ENCODE results near the gene TSHZ2.

Gene TSHZ2

DNA sequence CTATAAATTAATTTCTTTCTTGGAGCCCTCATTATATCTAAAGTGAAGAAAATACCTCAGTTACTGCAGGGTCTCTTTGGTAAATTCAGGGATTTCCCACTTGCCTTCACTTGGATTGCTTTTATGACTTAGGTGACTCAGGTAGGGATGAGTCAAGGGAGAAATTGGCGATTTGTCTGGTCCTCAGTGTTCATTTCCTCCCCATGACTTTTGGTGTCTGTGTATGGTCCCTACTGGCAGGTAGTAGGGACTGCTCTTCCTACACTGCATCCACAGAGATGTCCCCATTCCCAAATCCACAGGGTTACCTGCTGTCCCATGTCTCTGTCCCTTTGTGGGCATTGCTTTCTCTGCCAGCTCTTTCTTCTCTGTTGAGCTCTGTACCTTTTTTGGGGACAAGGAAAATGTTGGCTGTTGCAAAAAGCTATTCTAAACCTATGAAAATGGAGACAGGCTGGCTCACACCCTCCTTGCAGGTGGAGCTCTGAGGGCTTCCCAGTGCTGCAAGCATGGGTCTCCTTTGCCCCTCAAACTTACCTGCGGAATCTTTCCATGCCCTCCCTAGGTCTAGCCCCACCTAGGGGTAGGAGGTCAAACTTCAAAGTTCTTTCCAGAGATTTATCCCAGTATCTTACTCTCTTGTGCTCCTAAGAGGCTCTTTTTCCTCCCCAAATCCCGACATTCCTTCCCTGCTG, 409.6 kb downstream of the TSHZ2 start:
- no peak for DNase-seq (ENCODE audit: low read depth in 2 of 2)

DNA sequence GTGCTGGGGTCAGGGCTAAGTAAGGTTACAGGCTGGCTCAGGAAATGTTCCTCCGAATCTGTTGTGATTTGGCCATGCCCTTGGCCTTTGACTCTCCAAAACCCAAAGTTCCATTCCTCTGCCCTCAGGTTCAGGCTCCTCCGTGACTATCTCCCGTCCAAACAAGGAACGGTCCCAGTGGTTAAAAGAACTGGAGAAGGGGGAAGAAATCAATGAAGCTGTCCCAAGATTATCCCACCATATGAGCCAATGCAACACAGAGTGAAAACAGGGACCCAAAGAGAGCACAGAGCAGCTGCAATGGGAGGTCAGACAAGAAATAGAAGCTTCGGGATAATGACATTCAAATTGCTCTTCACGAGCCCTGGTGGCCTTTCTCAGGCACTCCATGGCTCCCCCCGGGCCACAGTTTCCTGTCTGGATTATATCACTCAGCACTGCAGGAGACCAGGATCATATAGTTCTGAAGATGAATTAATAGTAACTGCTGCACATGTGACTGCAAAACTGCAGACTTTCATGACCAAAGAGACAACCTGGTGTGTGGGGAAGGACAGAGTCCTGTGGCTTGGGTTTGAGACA, 410.2 kb downstream of the TSHZ2 start:
- no peak for DNase-seq (ENCODE audit: low read depth in 2 of 2)

DNA sequence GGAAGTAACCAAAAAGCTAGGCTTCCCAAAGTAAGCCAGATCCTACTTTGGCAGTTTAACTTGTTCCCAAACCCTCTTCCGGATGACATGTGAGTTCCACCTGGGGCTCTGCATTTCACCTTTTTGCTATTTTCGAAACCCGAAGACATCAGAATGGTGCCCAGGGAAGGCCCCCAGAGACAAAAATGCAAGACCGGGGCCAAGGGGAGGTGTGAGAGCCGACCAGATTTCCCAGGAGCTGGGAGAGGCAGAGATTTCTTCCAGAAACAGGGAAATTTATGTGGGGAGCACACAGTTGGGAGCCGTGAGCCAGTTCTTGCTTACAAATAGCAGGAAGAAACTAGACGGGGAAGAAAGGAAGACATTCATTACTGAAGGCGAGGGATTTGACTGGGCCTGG, 411.8 kb downstream of the TSHZ2 start:
- DNase-seq (ENCODE audit: low read depth in 2 of 2) = no peak

DNA sequence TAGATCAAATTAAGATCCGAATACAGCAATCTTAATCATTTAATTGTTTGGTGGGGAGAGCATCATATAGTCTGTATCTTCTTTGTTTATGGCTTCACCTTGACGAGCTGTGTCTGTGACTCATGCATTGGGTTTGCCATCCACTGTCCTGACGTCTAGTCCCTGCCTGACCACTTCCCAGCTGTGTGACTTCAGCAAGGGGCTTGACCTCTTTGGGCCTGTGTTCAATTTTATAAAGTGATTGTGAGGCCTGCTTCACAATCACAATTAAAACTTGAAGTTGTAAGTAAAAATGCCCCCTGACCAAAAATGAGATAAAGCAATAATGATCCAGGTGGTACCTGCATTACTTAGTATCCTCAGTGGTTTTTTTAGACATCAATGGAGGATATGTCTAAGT, 412.2 kb downstream of the TSHZ2 start:
- DNase-seq (ENCODE audit: low read depth in 2 of 2) = no peak

DNA sequence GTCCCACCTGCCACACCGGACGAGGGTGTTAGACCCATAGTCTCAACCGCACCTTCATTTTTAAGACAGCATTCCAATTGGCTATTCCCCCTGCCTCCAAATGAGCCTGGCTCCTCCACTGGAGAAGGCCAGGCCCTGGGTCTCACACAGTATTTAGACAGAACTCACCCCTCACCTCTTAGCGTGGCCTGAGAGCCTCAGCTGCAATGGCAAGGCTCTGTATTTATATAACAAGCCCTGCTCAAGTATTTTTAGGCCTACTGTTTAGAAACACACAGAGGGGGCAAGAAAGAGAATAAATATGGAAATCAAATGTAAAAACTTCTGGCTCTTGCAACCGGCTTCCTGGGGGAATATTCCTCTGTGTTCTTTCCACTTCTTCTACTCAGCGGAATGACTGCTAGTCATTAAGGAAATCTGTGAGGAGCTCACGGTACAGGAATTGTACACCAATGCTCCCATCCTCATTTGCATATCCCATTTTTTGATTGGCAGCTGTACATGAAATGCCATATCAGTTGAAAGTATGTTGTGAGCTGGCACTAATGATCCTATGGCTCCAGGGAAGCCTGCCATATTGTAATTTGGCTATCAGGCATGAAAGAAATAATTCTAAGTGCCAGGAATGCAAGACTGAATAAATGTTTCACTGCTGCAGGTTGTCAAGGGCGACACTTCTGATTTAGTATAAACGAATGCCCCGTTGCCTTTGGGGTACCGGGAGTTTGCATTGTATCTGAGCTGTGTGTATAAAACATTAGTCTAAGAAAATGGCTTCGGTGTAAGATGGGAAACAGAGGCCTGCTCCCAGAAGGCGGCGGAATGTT, 414.0 kb downstream of the TSHZ2 start:
- no peak for DNase-seq (ENCODE audit: low read depth in 2 of 2)

DNA sequence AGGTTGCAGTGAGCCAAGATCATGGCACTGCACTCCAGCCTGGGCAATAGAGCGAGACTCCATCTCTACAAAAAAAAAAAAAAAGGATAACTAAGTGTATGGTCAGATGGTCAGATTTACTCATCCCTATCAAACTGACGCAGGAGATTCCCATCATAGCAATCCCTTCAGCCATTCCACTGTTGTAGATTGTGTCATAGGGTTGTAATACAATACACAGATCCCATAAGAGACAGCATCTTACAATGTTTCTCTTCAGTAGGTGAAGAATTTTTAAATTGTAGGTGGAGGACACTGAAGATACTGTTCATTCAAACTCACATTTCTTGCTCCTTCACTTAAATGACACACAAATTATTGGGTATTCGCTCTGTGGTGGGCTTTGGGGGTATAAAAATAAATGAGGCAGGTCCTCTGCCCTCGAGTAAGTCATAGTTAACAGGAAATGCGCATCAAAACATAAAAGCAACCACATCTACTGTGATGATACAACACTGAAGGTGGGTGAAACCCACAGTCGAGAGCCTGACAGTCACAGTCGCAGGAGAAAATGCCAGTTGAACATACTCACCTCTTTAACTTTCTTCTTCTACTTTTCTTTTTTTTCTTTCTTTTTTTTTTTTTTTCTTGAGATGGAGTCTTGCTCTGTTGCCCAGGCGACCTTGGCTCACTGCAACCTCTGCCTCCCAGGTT, 416.0 kb downstream of the TSHZ2 start:
- DNase-seq (ENCODE audit: low read depth in 2 of 2) = peak in 1 of 2 donors; percentile 28

DNA sequence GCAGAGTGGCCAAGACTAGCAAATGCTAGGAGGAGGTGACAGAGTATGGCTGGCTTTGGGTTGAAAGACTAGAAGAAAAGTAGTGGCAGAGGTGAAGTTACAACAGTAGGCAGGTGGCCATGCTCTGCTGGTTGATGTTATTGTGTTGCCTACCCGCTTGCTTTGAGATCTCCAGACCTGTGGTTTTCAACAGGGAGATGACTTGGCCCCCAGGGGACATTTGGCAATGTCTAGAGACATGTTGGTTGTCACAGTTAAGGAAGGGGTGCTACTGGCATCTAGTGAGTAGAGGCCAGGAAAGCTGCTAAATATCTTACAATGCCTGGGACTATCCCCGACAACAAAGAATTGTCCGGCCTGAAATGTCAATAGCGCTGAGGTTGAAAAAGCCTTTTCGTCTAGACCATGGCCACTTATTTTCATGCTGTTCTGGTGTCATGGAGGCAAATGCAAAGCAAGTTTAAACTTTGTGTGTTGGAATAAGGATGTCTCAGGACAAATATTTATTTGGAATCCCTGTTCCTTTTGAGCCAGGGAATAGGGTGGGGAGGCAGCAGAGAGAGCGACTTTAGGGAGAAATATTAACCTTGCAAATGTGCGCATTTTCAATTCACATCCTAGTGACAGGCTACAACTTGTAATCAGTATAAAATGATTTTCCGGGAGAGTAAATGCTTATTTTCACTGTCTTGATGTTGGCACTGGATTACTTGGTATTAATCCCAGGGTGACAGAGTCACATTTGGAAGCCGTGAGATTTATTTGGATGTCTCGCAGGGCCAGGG, 417.6 kb downstream of the TSHZ2 start:
- no peak for DNase-seq (ENCODE audit: low read depth in 2 of 2)

DNA sequence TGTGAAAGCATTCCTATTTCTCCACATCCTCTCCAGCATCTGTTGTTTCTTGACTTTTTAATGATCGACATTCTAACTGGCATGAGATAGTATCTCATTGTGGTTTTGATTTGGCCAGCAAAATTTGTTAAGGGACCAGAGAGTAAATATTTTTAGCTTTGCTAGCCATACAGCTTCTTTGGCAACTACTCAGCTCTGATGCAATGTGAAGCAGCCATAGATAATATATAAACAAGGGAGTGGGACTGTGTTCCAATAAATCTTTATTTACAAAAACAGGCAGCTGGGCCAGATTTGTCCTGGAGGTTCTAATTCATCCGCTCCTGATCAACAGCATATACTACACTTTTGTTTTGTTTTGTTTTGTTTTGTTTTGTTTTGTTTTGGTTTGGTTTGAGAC, 418.6 kb downstream of the TSHZ2 start:
- no peak for DNase-seq (ENCODE audit: low read depth in 2 of 2)

DNA sequence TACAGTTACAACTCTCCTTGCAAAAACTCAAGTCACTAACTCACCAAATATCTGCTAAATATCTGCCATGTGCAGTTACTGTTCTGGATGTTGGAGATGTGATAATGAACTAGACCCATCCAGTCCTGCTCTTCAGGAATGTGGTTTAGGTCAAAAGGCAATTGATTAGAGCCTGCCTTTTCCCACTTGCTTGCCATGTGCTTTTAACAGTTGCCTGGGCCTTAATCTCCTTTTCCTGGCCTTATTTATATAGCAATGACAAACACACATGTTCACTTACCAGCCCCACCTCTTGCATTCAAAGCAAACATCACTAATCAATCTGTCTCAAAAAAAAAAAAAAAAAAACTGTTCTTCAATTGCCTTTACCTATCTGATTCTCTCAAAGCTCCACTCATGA, 422.3 kb downstream of the TSHZ2 start:
- no peak for DNase-seq (ENCODE audit: low read depth in 2 of 2)

DNA sequence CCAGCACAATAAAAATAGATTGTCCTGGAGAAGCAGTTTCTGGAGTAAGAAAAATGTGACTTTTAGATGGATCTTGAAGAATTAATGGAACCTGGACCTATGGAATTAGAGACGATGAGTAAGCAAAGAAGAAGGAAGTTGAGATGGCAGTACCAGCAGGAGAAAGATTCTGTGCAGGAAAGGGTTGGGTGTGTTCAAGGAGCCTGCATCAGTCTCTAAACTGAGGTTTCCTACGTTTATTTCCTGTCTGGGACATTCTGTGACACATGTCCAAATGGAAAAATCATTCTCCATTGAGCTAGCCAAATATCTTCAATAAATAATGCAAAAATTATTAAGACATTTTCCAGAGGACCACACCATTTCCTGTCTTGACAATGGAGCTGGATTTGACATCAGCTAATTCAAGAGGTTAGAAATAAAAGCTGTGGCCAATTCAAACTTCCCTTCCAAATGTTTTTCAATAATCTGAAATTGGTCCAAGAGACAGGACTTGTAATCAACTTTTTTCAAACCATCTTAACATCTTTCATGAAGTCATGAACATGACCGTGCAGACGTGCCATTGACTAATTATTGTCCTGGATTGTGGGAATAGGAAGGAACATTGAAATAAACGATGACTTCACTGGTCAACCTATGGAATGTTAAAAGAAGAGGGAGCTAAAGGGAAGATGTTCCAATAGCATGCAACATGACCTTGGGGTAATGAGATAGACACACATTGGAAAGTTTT, 423.2 kb downstream of the TSHZ2 start:
- DNase-seq (ENCODE audit: low read depth in 2 of 2) = no peak

DNA sequence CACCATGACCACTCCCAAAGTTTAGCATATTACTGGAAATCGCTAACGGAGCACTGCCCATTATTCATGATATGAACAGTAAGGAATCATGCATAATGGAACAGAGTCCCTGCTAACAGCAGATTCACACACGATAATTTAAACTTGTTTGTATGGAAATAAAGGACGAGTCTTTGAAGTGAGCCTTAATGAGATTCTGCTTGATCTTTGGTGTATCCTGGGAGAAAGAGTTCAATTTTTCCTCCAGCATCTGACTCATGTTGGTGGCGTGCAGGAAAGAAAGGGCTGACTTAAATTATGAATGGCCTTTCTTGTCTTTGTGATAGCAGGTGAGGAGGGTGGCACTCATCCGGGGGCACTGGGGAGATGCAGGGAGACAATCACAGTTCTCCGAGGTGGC, 426.9 kb downstream of the TSHZ2 start:
- DNase-seq (ENCODE audit: low read depth in 2 of 2) = no peak

DNA sequence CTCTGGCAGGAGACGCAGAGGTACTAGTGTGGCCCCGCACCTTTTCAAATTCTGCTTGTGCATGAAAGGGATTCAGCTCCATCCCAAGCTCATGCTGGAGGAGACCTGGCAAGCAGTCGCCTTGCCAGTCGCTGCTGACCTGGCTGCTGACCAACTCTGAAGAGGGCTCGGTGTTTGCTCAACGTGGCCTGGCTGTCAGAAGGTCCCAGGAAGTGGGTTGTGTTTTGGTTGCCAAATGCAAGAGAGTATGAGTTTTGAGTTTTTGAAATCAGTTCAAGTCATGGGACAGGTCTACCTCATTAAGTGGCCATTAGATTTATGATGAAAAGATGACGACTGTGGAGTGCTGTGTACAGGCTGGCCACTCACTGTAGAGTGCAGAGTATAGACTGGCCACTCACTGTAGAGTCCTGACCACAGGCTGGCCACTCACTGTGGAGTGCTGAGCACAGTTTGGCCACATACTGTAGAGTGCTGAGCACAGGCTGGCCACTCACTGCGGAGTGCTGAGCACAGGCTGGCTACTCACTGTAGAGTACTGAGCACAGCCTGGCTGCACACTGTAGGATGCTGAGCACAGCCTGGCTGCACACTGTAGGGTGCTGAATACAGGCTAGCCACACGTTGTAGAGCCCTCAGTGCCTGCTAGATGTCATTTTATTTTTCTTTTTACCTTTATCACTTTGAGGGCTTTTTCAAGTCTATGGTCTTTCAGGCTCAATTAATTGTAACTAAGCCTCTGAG, 427.6 kb downstream of the TSHZ2 start:
- DNase-seq (ENCODE audit: low read depth in 2 of 2) = no peak

DNA sequence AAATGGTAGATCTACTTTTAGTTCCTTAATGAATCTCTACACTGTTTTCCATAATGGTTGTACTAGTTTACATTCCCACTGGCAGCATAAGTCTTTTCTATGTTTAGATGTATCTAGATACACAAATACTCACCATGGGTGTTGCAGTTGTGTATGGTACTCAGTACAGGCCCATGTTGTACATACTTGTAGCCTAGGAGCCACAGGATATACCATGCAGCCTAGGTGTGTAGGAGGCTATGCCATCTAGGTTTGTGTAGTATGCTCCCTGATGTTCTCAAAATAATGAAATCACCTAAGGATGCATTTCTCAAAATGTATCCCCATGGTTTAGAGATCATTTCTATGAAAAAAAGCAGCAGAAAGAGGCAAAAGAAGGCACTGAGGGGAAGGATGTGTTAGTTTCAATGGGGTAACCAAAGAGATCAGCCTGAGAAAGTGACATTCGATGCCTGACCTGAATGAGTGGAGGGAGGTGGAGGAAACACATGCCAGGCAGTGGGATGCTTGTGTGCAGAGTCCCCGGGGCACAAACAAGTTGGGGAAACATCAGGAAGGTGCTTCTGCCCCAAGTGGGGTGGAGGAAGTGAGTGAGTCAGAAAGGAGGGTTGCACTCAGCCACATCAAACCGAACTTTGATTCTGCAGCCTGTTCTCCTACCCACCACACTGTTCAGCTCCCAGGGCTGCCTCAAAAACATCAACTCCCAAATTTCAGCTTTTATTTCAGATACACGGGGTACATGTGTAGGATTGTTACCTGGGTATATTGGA, 430.3 kb downstream of the TSHZ2 start:
- peak in 1 of 2 donors; percentile 13 for DNase-seq (ENCODE audit: low read depth in 2 of 2)

DNA sequence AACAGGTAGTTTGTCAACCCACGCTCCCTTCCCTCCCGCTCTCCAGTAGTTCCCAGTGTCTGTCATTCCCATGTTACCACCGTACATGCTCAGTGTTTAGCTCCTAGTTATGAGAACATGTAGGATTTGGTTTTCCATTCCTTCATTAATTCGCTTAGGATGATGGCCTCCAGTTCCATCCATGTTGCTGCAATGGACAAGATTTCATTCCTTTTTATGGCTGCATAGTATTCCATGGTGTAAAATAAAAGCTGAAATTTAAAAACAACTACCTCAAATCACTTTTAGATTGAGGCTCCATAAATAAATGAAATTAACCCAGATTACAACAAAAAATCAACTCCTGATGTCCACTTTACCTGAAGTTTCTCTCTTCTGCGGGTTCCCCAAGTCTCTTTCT, 430.9 kb downstream of the TSHZ2 start:
- DNase-seq (ENCODE audit: low read depth in 2 of 2) = no peak

DNA sequence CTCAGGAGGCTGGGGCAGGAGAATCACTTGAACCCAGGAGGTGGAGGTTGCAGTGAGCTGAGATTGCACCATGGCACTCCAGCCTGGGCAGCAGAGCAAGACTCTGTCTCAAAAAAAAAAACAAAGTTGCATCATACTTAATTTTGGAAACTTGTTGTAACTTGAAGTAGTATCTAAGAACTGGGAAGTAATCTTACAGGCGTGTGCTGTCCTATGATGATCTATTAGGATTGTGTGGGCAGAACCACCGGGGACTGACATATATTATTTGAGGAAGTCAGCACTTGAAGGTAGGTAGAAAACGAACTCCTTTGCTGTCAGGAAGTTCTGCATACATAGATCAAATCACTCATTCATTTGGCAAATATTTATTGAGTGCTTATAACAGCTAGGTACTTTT, 433.0 kb downstream of the TSHZ2 start:
- no peak for DNase-seq (ENCODE audit: low read depth in 2 of 2)

DNA sequence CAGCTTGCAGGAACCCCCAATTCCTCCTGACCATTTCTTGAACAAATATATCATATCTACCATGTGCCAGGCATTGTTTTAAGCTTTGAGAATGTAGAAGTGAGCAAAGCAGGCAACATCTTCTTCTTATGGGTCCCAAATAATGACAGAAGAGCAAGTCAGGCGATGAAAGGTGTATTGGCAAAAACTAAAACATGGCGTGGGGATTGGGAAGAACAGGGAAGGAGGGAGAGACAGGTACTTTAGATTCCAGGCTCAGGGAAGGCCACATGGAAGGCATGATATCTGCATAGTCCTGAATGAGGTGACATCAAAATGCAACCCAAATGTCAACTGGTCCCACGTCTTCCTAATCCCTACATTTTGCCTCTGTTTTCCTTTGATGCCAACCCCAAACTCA, 434.4 kb downstream of the TSHZ2 start:
- DNase-seq (ENCODE audit: low read depth in 2 of 2) = no peak

DNA sequence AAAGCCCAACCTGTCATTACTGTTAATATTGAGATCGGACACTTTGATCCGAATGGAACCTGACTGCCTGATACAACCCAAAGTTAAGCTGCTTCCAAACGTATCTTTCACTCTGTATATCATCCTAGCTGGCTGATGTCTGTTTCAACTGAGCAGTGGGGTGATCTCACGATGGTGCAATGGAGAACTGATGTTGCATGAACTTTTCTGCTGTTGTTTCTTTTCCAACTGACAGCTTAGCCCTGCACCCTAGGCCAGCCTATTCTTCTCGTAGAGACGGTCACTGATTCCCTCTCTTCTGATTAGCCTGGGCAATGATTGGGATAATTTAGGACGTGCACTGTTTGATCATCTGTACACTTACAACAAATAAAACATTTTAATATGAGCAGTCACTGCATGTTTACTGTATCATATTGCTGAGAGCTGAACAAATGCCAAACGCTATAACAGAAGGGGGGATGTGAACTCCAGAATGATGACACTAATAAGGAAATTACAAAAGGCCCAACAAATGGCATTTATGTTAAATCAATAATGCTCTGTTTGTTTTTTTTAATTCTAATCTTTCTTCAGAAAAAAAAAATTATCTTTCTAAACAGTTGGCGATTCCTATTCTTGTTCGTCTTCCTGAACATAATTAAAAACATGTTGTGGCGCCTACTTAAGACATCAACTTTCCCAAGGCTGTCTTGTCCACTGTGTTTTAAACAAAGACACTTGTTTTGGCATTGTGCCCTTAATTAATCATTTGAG, 436.7 kb downstream of the TSHZ2 start:
- no peak for DNase-seq (ENCODE audit: low read depth in 2 of 2)

DNA sequence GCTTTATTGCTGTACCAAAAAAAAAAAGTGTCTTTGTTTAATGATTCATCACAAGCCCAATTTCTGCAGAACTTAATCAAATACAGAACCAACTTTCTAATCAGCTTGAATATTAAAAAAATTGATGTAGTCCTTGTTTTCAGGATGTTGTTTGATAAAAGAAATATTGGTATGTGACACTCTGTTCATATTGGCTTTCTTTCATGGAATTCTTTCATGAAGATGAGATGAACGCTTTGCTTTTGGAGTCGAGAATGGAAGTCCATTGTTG, 437.2 kb downstream of the TSHZ2 start:
- DNase-seq (ENCODE audit: low read depth in 2 of 2) = no peak

DNA sequence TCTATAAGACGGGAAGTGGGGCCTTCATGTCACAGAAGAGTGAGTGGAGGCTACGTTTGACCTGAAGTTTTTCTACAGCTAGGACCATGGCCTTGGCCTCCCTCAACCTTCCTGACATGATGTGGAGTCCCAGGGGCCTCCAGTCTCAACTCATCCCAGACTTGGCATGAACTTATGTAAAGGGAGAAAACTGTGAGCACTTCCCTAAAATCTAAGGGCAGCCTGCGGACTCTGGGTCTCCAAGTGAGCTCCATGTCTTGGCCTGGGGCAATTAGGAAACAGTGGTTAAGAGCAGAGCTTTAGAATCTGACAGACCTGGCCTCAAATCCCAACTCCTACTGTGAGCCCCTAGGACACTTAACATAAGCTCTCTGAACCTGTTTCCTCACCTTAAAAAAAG, 439.0 kb downstream of the TSHZ2 start:
- no peak for DNase-seq (ENCODE audit: low read depth in 2 of 2)

Measured in stimulated activated CD4-positive, alpha-beta T cell treated with anti-CD3 and anti-CD28 coated beads, Interleukin-1b, Interleukin-23, amount 100 ng/mL, for 4 hours (primary cell).